HepG2 (cell line): ENCODE data around the gene THAP2. TPM values are rescaled to one million over a fixed set of nuclear protein-coding genes. Genes with fewer than 3 reads are reported as not detected.

Source experiments
- ATAC-seq: fragments of 200-7000 bp; cut with Tn5 transposase; 3 replicates; pipeline ENCODE4 v1.9.1; 2020; ENCODE audit warnings: mild to moderate bottlenecking, moderate library complexity
- BruUV-seq: library from RNA; stranded (reverse); fragments of 400-500 nt; replicated peaks from 2 replicates; lab custom pipeline; 2021; lab: Mats Ljungman, UMichigan
- CTCF ChIA-PET: fragments of 300-600 bp; formaldehyde crosslinking; extraction: SDS; loops from one replicate; lab custom pipeline; 2021; ENCODE audit warnings: low total read pairs, inconsistent platforms, low intra/inter-chr PET ratio; lab: Yijun Ruan, JAX
- POLR2A ChIA-PET: fragments of 350-600 bp; sonication (Branson Sonifier 250); formaldehyde crosslinking; loops from one replicate; lab custom pipeline; 2020; ENCODE audit warnings: antibody characterized with exemption, inconsistent platforms; lab: Yijun Ruan, JAX
- DNase-seq: peaks from one replicate; pipeline ENCODE4 v3.0.0-alpha.2; 2015; ENCODE audit warnings: low spot score
- FAIRE-seq: peaks from 3 replicates; lab custom pipeline; 2011; peaks lifted over from hg19 to GRCh38; lab: Jason Lieb, UNC
- H2AFZ ChIP-seq: one replicate; pipeline ENCODE4 v1.6.1; 2011; ENCODE audit warnings: low read length, inconsistent platforms
- H3K27ac ChIP-seq: fragments of 300-600 bp; 3 replicates; pipeline ENCODE4 v1.8.0; 2011; ENCODE audit warnings: mixed run types, mild to moderate bottlenecking, mixed read lengths, low read length, inconsistent platforms; ENCODE audit not compliant: insufficient read depth; ENCODE audit errors: extremely low read length
- H3K27me3 ChIP-seq, 2 experiments: fragments of 200-600 bp in 1 of 2; 2 replicates in 1 of 2; 3 replicates in 1 of 2; pipeline versions ENCODE4 v1.6.0 to v1.8.0; 2011; ENCODE audit warnings: low read length in 2 of 2, mild to moderate bottlenecking in 2 of 2, moderate library complexity in 2 of 2, inconsistent platforms in 1 of 2; ENCODE audit not compliant: insufficient read depth in 2 of 2, control insufficient read depth in 1 of 2
- H3K36me3 ChIP-seq, 2 experiments: fragments of 200-600 bp in 1 of 2; replicated peaks in 1 of 2; 2 replicates in 1 of 2; 3 replicates in 1 of 2; pipeline versions ENCODE4 v1.5.1 to v1.8.0; 2011; ENCODE audit warnings: low read length in 2 of 2, inconsistent platforms in 1 of 2; ENCODE audit not compliant: insufficient read depth in 2 of 2, control insufficient read depth in 1 of 2
- H3K4me1 ChIP-seq: 2 replicates; pipeline ENCODE4 v1.5.1; 2012; ENCODE audit warnings: low read length, inconsistent platforms; ENCODE audit not compliant: insufficient read depth
- H3K4me2 ChIP-seq: 2 replicates; pipeline ENCODE4 v1.6.0; 2011; ENCODE audit warnings: low read depth, low read length, inconsistent platforms
- H3K4me3 ChIP-seq, 3 experiments: fragments of 200-600 bp in 1 of 3; sonication (generic), shearing (Covaris generic) in 1 of 3; replicated peaks in 1 of 3; 2 replicates each; pipeline ENCODE4 v1.5.1; 2011 to 2016; ENCODE audit warnings: low read length in 3 of 3, inconsistent platforms in 2 of 3, low read depth in 2 of 3, mild to moderate bottlenecking in 2 of 3, control low read depth in 1 of 3, mixed read lengths in 1 of 3; ENCODE audit not compliant: insufficient read depth in 1 of 3
- H3K79me2 ChIP-seq: one replicate; pipeline ENCODE4 v1.6.1; 2011; ENCODE audit warnings: low read length, inconsistent platforms; ENCODE audit not compliant: insufficient read depth
- H3K9ac ChIP-seq: 2 replicates; pipeline ENCODE4 v1.6.0; 2011; ENCODE audit warnings: mild to moderate bottlenecking, low read depth, low read length, inconsistent platforms; ENCODE audit not compliant: insufficient read depth
- H3K9me3 ChIP-seq: 2 replicates; pipeline ENCODE4 v1.5.1; 2012; ENCODE audit warnings: mild to moderate bottlenecking, low read length
- H4K20me1 ChIP-seq: 2 replicates; pipeline ENCODE4 v1.6.0; 2011; ENCODE audit warnings: inconsistent platforms, mild to moderate bottlenecking, low read length, moderate library complexity; ENCODE audit not compliant: insufficient read depth
- ADNP ChIP-seq: sonication (generic); formaldehyde crosslinking; IDR thresholded peaks from 2 replicates; pipeline ENCODE4 v1.4.0; 2020; ENCODE audit warnings: missing genetic modification reagents
- BRCA1 ChIP-seq: sonication (generic); formaldehyde crosslinking; IDR thresholded peaks from 2 replicates; pipeline ENCODE4 v1.4.0; 2020; ENCODE audit warnings: missing genetic modification reagents
- CBX2 ChIP-seq, 2 experiments: fragments of 200-600 bp in 1 of 2; sonication (generic); formaldehyde crosslinking in 1 of 2; IDR thresholded peaks; 2 replicates each; pipeline versions ENCODE4 v1.7.0 to v1.8.1; 2018 to 2022; ENCODE audit warnings: low read depth in 2 of 2, low read length in 1 of 2, mild to moderate bottlenecking in 1 of 2, missing genetic modification reagents in 1 of 2
- CREM ChIP-seq, 2 experiments: sonication (generic) in 1 of 2; formaldehyde crosslinking in 1 of 2; IDR thresholded peaks; 2 replicates each; pipeline versions ENCODE4 v1.4.0 to v1.6.1; 2016 to 2020; ENCODE audit warnings: antibody characterized with exemption in 1 of 2, mild to moderate bottlenecking in 1 of 2, missing genetic modification reagents in 1 of 2
- EEA1 ChIP-seq: sonication (generic); formaldehyde crosslinking; IDR thresholded peaks from 2 replicates; pipeline ENCODE4 v1.5.1; 2020; ENCODE audit warnings: mild to moderate bottlenecking, missing genetic modification reagents, borderline replicate concordance
- GATA4 ChIP-seq: sonication (generic); IDR thresholded peaks from 2 replicates; pipeline ENCODE4 v1.6.1; 2016; ENCODE audit warnings: antibody characterized with exemption, low read depth, borderline replicate concordance
- HNRNPK ChIP-seq: fragments of 200-400 bp; formaldehyde crosslinking; IDR thresholded peaks from 2 replicates; pipeline ENCODE4 v1.6.1; 2018; ENCODE audit warnings: low read length, low read depth, moderate library complexity, mild to moderate bottlenecking; ENCODE audit not compliant: poor library complexity, severe bottlenecking
- SMAD1 ChIP-seq: sonication (generic); formaldehyde crosslinking; IDR thresholded peaks from 2 replicates; pipeline ENCODE4 v1.4.0; 2020; ENCODE audit warnings: missing genetic modification reagents, low read depth, mild to moderate bottlenecking, borderline replicate concordance
- ZBTB7B ChIP-seq: sonication (generic); formaldehyde crosslinking; IDR thresholded peaks from 2 replicates; pipeline ENCODE4 v1.4.0; 2020; ENCODE audit warnings: missing genetic modification reagents
- ZMYM4 ChIP-seq: sonication (generic); formaldehyde crosslinking; IDR thresholded peaks from 2 replicates; pipeline ENCODE4 v1.8.1; 2023; ENCODE audit warnings: mild to moderate bottlenecking, missing genetic modification reagents
- ZNF552 ChIP-seq: sonication (generic); formaldehyde crosslinking; IDR thresholded peaks from 2 replicates; pipeline ENCODE4 v1.9.0; 2022; ENCODE audit warnings: missing genetic modification reagents, mild to moderate bottlenecking, borderline replicate concordance
- ZNF749 ChIP-seq: sonication (generic); formaldehyde crosslinking; IDR thresholded peaks from 2 replicates; pipeline ENCODE4 v1.8.0; 2022; ENCODE audit warnings: mild to moderate bottlenecking, missing genetic modification reagents, moderate library complexity, borderline replicate concordance
- WGBS: methylation state at CpG from one replicate; pipeline ENCODE4 v1.1.6; 2017; ENCODE audit warnings: low lambda C conversion rate; 5-methylcytosine and 5-hydroxymethylcytosine counted together
- in situ Hi-C: cut with HindIII; loops from 2 replicates; pipeline ENCODE4 v1.10.0; 2017; ENCODE audit warnings: low pct_unique_long_range_greater_than_20kb; ENCODE audit not compliant: extremely low pct_ligation_motif_present
- intact Hi-C: fragments of 100-400 bp; cut with micrococcal nuclease; formaldehyde crosslinking; loops from one replicate; pipeline ENCODE4 v1.10.0; 2022; ENCODE audit not compliant: unreplicated experiment
- polyA plus RNA-seq, 8 experiments: library from polyadenylated mRNA; depleted of rRNA in 3 of 8; stranded (reverse) in 7 of 8; unstranded in 1 of 8; fragments of >200 nt; fragmentation: Illumina TruSeq in 4 of 8; extraction: Trizol in 4 of 8; gene quantifications; 2 replicates each; pipeline versions ENCODE4 v1.2.1 to v1.2.3, GENCODE V29; 2011 to 2016; ENCODE audit warnings: low read depth in 4 of 8, missing spikeins in 1 of 8, mixed read lengths in 1 of 8; ENCODE audit not compliant: insufficient read depth in 1 of 8
- total RNA-seq, 5 experiments: library from RNA; depleted of rRNA; stranded (reverse); fragments of >200 nt; fragmentation: Illumina TruSeq; extraction: Trizol; gene quantifications; 2 replicates each; pipeline ENCODE4 v1.2.3, GENCODE V29; 2016; ENCODE audit warnings: low read depth in 1 of 5
- TF ChIP-seq, protein P1 (sequence below): sonication (generic); formaldehyde crosslinking; IDR thresholded peaks from 2 replicates; pipeline ENCODE4 v1.9.0; 2022; ENCODE audit warnings: low read depth, missing genetic modification reagents
- TF ChIP-seq, protein P2 (sequence below): sonication (generic); formaldehyde crosslinking; IDR thresholded peaks from 2 replicates; pipeline ENCODE4 v1.5.0; 2020; ENCODE audit warnings: mild to moderate bottlenecking, missing genetic modification reagents

THAP2 gene
- total and polyA plus RNA-seq, 2 of the 13 experiments (the other 11 are each of a cell fraction or from before 2014, with no cell fraction given): 5.2 to 6.2 TPM

DNA sequence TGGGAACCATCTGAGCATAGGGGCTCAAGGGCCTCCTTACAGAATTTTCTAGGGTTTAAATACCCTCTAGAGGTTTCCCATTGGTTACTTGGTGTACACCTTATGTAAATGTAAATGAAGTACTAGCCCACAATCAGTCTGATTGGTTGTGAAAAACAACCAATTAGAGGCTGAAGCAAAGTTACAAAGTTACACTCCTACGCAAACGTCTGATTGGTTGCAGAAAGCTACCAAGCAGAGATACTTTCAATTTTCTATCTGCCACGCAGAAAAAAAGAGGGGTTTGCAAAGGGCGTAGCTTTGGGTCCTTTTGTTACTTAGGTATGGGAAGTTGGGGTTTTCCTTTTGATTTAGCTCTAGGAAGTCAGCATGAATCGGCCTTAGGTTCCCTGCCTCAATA, 20.0 kb downstream of the THAP2 start:
- Histone ChIP-seq H2AFZ (peak overlapping the region; percentile 23), H3K4me2 (peak overlapping the region; percentile 99), H3K9ac (no peak overlapping the region), H3K27ac (no peak overlapping the region), H3K4me1 (peaks cover 46% of the 10 kb centered on the region), H3K36me3 (no peaks in the 10 kb centered on the region), H3K4me3 (no peak overlapping the region), H4K20me1 (no peaks in the 10 kb centered on the region), H3K9me3 (no peaks in the 10 kb centered on the region), H3K79me2 (peaks cover 9% of the 10 kb centered on the region), H3K27me3 (no peaks in the 10 kb centered on the region)
- CTCF ChIA-PET: no interaction called here
- POLR2A ChIA-PET: interaction anchor here (1.0 to 3.7 kb wide), 5 partner anchors 12 to 48 kb away, joined by 3 to 78 read pairs (median 4); partner anchors contain the start of genes THAP2 and ZFC3H1
- ATAC-seq (no peak), DNase-seq (no peak), FAIRE-seq (no peak)
- WGBS: 63% methylated on average over 5 of the region's 5 CpGs
- intact Hi-C loops: no loop called here
- TF ChIP-seq BRCA1 (CRISPR knock-in tag): no peak
- no peak for TF ChIP-seq EEA1 (CRISPR knock-in tag)
- no peak for TF ChIP-seq GATA4
- no peak for TF ChIP-seq ZMYM4
- TF ChIP-seq CREM (IDR thresholded peaks at IDR 0.05): no peak
- no peak for TF ChIP-seq CREM (CRISPR knock-in tag; IDR thresholded peaks at IDR 0.05)
- TF ChIP-seq ZBTB7B: no peak
- TF ChIP-seq HNRNPK: no peak
- TF ChIP-seq ADNP (CRISPR knock-in tag): no peak
- TF ChIP-seq, protein P1, sequence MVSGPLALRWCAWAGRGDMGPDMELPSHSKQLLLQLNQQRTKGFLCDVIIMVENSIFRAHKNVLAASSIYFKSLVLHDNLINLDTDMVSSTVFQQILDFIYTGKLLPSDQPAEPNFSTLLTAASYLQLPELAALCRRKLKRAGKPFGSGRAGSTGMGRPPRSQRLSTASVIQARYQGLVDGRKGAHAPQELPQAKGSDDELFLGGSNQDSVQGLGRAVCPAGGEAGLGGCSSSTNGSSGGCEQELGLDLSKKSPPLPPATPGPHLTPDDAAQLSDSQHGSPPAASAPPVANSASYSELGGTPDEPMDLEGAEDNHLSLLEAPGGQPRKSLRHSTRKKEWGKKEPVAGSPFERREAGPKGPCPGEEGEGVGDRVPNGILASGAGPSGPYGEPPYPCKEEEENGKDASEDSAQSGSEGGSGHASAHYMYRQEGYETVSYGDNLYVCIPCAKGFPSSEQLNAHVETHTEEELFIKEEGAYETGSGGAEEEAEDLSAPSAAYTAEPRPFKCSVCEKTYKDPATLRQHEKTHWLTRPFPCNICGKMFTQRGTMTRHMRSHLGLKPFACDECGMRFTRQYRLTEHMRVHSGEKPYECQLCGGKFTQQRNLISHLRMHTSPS (CRISPR knock-in tag): no peak
- no peak for TF ChIP-seq CBX2 (IDR thresholded peaks at IDR 0.05; ENCODE audit: low read depth, low read length)
- TF ChIP-seq CBX2 (CRISPR knock-in tag; IDR thresholded peaks at IDR 0.05; ENCODE audit: low read depth): no peak
- TF ChIP-seq ZNF749 (CRISPR knock-in tag): no peak
- no peak for TF ChIP-seq SMAD1 (CRISPR knock-in tag)
- TF ChIP-seq, protein P2, sequence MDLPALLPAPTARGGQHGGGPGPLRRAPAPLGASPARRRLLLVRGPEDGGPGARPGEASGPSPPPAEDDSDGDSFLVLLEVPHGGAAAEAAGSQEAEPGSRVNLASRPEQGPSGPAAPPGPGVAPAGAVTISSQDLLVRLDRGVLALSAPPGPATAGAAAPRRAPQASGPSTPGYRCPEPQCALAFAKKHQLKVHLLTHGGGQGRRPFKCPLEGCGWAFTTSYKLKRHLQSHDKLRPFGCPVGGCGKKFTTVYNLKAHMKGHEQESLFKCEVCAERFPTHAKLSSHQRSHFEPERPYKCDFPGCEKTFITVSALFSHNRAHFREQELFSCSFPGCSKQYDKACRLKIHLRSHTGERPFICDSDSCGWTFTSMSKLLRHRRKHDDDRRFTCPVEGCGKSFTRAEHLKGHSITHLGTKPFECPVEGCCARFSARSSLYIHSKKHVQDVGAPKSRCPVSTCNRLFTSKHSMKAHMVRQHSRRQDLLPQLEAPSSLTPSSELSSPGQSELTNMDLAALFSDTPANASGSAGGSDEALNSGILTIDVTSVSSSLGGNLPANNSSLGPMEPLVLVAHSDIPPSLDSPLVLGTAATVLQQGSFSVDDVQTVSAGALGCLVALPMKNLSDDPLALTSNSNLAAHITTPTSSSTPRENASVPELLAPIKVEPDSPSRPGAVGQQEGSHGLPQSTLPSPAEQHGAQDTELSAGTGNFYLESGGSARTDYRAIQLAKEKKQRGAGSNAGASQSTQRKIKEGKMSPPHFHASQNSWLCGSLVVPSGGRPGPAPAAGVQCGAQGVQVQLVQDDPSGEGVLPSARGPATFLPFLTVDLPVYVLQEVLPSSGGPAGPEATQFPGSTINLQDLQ (CRISPR knock-in tag): no peak
- no peak for TF ChIP-seq ZNF552 (CRISPR knock-in tag)
- BruUV-seq: no TSS peak
- in situ Hi-C loops: no loop called here
